HG03196 (cell line): ENCODE results near the gene FNDC11.
A peak's percentile ranks its signal among the peaks of the same experiment; 100 is the strongest.

Experiments
- ATAC-seq: cut with Tn5 transposase; IDR thresholded peaks from one replicate; pipeline ENCODE4 v1.9.1; 2021; ENCODE audit not compliant: unreplicated experiment

Gene FNDC11

DNA sequence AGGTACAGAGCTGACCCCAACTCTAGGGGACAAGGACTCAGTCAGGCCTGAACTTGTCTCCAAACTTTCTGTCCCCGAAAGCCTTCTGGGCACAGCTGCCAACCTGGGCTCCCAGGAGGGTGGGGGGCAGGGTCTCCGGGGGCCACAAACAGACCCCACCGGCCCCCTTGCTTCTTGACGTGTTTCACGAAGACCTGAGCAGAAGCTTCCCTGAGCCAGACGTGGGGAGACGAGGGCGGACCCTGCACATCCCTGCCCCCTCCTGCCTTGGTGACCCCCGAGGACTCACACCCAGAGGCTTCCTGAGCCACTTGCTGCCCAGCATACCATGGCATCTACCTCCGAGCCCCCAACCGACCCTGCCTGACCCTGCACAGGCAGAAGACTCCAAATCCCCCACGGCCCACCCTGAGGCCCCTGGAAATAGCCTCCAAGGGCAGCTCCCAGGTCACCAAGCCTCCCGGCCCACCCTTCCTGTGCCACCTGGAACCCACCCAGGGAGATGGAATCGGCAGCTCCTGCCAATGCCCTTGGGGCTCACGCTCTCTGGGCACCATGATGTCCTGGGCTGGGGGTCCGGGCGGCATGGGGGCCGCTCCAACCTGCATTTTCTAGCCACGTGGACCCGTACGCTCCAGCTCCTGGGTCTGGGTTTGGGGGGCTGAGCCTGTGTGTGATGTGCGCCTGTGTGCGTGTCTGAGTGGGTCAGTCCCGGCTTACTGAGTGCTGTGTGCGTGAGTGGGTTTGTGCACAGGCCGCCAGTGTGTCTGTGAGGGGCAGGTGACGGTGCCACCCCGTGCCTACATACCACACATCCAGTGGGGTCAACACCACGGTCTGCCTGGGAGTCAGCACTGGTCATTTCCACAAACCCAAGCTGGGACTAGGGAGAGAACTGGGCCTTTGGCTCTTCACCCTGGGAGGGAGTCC is 14.3 kb upstream of the FNDC11 start:
- ATAC-seq: no peak

DNA sequence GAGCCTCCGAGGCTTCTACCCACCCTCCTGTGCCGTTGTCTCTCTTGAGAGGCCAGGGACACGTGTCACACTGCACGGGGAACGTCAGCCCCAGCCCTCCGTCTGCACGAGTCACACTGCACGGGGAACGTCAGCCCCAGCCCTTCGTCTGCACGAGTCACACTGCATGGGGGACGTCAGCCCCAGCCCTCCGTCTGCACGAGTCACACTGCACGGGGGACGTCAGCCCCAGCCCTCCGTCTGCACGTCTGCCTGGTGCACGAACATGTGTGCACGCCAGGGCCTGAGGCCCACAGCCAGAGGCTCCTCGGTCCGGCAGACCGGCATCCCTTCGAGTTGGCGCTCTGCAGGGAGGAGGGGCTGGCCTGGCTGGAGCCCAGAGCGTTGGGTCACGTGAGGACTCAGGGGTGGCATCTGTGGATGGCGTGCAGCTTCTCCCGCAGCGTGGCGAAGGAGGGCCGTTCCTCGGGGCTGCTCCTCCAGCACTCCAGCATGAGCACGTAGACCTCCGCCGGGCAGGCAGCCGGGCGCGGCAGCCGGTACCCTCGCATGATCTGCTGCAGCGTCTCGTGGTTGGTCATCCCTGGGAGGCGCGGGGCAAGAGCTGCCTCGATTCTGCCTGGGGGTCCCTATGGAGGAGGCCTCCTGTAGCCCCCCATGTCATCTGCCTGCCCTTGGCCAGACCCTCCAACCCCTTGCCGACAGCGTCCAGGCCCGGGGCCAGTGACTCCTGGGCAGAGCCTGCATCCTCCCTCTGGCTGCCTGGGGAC is 13.4 kb upstream of the FNDC11 start:
- ATAC-seq: no peak

DNA sequence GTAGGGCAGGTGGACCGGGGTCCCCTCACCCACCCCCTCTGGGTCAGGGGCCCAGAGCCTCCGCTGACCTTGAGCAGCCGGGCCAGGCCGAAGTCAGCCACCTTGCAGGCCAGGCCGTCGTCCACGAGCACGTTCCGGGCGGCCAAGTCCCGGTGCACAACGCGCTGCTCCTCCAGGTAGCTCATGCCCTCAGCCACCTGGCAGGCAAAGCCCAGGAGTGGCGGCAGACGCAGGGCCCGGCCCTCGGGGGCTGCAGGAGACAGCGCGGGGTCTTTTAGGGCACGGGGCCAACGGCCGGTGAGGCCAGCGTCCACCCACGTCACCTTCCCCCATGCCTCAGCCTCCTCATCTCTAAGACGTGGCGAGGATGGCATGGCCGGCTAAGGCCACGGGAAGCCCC is 12.6 kb upstream of the FNDC11 start:
- ATAC-seq: no peak

DNA sequence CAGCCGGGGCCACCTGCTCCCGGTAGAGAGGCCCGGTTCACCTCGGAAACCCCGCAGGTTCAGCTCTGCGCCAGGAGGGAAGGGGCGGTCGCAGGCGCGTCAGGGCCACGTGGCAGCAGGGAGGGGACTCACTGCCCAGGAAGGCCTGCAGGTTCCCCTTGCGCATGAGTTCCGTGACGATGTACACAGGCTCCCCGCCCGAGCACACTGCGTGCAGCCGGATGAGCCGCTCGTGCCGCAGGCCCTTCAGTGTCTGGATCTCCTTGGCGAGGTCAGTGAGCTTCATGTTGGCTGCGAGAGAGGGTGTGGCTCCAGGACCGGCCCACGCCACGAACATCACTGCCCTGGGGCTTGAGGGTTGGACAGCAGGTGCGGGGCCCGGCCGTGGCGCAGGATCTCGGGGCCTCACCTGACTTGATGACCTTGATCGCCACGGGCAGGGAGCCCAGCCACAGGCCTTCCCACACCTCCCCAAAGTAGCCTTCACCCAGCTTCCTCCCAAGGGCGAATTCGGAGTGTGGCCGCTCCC is 11.9 kb upstream of the FNDC11 start:
- ATAC-seq: no peak

DNA sequence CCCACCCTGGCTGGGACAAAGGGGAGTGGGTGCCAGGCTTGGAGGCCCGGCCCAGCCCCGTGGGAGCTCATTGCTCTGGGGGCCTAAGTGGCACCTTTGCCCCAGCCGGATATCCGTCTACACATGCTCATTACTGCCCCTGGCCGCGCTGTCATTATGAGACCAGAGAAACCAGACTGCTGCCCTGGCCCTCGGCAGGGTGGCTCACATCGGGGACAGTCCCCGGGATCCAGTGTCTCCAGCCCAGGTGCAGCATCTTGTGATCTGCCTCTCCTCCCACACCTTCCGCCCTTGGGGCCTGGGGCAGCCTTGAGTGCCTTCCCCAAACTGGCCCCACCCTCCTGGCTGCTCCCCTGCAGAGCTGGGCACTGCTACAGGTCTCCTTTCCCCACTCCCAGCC is 11.3 kb upstream of the FNDC11 start:
- no peak for ATAC-seq

DNA sequence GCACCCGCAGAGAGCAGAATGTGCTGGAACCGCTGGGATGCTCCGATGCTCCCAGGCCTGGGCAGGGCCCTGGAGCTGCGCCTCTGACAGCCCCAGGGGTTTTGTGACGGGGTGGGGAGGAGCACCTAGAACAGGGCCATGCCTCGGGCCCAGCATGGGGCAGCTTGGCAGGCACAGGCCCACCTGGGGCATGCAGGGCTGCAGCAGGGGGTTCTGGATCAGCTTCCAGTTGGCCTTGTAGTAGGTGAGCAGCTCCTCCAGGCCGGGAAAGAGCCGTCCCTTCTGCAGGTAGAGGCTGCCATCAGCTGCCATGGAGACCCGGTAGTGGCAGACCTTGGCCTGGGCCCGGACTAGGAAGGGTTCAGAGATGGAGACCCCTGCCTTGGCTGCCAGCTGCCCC is 10.8 kb upstream of the FNDC11 start:
- no peak for ATAC-seq

DNA sequence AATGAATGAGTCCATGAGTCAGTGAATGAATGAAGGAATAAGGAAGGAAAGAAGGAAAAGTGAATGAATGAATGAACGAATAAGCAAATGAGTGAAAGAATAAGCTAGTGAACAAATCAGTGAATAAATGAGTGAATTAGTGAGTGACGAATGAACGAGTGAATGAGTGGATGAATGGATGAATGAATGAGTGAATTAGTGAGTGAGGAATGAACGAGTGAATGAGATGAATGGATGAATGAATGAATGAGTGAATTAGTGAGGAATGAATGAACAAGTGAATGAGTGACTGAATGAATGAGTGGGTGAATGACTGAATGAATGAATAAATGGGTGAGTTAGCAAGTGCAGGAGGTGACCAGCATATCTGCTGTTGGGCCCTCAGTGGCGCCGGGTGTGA is 10.2 kb upstream of the FNDC11 start:
- ATAC-seq: no peak

DNA sequence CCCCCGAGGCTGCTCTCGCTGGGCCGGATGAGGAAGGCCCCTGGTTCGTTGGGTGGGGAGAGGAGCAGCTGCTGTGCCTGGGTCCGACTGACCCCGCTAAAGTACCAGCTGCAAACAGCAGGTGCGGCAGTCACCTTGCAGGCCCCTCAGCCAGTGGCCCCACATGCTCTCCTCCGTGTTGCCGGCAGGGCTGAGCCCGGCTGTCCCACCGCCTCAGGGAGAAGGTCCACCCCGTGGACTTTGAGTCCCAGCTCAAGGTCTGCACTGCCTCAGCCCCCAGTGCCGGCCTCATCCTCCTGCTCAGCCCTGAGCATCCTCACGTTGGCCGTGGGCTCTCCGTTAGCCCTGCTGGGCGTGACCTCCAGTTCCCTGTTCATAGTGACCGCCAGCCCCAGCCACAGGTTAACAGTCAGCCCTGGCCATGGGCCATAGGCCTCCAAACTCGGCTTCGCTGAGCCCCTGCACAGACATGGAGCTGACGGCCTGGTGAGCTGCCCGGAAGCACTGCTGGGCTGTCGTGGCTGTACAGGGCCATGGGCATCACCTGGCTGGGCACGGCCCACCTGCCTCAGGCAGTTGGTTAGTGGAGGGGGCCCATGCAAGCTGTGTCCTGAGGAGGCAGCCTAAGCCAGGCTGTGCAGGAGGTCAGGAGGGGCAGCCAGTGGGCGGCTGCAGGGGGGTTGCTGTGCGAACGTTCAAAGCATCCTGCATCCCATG is 9.6 kb upstream of the FNDC11 start:
- no peak for ATAC-seq

DNA sequence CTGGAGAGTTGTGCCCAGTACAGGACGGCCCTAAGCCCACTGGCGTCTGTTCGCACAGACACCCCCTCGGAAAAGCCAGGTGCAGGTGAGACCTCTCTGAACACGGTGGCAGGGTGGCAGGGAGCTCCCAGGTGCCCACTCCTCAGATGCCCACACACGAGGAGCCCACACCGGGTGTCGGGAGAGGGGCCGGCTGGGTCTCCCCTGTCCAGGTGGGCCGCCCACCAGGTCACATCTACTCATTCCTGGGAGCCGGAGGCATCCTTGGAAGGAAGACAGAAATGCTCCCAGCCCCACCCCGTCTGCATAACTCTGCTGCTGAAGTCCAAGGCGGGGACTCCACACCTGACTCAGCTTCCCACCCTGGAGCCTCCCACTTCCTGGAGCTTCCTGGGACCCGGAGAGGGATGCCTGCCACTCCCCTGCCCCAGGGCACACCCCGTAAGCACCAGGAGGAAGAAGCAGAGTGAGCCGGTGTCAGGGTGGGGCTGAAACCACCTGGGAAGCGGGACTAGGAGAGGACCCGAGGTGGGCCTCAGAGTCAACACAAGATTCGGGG is 8.9 kb upstream of the FNDC11 start:
- no peak for ATAC-seq

DNA sequence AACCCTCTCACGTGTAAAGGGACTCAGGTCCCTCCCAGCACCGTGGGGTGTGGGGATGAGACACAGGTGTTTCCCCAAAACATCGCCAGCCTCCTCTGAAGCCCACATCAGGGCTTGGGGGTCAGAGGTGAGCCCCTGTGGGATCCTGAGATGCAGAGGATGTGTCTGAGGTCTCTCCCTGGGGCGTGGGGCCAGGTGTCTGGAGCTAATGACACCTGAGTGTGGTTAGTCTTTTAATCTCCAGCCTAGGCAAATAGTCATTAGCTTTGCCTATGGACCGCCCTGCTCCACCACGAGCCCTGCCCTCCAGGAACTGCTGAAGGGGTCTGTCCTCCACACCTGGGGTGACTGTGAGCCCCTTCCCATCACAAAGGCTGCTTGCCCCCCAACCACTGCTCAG is 8.1 kb upstream of the FNDC11 start:
- no peak for ATAC-seq

DNA sequence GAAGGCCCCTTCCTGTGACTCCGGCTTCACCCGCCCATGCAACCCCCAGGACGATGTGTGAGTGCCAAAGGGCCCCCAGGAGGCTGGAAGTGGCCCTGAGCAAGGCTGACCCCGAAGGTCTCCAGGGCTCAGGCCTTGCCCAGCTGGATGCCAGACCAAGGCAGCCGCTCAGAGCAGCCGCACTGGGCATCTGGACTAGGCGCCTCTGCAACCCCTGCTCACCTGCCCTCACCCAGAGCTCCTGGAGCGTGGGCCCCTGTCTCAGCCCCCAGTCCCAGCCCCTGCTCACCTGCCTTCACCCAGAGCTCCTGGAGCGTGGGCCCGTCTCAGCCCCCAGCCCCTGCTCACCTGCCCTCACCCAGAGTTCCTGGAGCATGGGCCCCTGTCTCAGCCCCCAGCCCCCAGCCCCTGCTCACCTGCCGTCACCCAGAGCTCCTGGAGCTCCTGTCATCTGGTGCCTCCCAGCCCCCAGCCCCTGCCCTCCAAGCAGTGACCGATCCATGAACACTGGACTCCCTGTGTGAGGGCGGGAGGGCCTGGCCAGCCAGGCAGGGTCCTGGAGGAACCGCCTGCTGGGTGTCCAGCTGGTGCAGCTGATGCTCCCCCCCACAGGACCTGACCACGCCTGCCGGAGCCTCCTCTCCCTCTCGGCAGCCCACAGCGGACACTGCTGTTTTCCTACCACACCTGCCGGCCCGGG is 7.6 kb upstream of the FNDC11 start:
- no peak for ATAC-seq

DNA sequence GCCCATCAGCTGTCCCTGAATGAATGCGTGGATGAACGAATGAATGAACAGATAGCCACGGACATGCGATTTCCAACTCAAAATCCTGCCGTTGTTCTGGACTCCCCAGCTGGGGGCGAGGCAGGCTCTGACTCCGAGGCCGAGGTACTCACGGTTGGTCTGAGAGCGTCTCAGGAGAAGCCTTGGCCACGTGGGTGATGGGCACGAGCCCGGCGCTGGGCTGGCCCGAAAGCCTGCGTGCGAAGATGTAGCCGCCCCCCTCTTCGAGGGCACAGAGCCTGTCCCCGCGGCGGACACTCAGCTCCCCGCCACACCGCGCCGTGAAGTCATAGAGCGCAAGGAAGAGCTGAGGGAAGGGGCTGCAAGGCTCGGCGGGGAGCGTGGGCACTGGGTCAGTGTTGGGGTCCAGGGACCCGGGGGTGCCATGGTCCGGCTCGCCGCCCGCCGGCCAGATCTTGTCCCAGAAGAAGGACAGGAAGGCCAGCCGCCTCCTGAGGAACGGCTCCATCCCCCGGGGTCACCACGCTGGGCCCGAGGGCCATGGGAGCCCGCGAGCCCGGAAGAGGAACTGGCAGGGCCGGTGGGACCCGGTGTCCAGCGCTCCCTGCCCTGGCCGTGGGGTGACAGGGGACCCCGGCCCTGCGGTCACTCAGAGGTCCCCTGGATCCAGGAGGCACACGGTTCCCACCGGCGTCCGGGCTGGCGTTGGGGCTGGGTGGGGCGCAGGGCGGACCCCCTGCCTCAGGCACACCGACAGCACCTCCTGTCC is 6.8 kb upstream of the FNDC11 start:
- ATAC-seq: no peak

DNA sequence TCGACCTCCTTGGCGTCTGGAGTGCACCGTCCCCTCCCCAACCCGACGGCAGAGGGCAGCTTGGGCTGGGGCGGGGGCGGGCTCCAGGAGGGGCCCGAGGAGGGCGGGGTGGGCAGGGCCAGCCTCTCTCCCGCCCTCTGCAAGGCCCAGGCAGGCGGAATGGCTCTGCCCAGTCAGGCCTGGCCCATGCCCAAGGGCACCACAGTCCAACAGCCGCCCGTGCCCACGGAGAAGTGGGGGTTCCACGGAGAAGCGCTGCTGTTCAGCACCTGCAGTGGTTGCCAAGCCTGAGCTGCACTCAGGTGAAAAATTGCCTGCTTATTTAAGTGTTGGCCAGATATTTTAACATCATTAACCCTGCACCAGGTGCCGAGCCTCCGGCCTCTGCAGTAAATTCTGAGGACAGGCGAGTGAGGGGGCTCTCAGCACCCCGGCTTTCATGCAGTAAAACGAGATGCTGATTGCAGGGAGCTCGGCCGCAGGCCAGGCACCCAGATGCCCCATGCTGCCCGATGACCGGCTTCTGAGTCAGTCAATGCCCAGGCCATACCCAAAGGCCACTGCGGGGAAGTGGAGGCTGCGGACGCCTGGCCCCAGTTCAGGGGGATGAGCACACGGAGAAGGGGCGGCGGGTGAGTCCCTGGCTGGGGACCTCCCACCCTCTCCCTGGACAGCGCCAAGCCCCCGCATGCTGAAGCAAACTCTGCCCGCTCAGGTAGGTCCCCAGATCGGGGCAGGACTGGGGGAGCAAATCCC is 6.1 kb upstream of the FNDC11 start, which contains the start of gene SRMS:
TSS of gene SRMS (minus strand) at position 25 of the 756 bp plus-strand sequence. CDS start 286 bp downstream, outside the sequence.
- no peak for ATAC-seq

DNA sequence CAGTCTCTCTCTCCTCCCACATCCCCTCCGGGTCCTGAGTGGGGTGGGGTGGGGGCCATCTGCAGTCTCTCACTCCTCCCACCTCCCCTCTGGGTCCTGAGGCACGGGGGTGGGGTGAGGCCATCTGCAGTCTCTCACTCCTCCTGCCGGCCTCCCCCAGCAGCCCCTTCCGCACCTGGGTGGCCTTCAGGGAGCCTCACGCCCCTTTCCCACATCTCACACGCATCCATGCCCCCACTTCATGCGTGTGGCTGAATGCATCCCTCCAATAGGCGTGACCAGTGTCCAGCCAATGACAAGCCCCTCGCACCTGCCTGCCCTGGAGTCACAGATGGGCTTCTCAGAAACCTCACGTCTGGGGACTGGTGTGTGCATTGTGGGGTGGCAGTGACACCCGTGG is 5.4 kb upstream of the FNDC11 start:
- no peak for ATAC-seq

DNA sequence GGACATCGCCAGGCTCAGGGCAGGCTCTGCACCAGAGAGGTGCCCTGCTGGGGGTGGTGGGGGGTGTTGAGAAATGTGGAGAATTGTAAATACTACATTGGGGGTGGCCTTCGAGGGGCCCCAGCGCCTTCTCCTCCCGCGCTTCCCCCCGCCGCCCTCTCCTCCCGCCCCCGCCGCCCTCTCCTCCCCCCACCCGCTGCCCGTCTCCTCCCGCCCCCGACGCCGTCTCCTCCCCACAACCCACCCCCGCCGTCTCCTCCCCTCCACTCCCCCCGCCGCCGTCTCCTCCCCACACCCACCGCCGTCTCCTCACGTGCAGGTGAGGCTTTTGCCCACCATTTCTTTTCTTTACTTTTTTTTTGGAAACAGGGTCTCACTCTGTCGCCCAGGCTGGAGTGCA is 4.9 kb upstream of the FNDC11 start:
- ATAC-seq: no peak

DNA sequence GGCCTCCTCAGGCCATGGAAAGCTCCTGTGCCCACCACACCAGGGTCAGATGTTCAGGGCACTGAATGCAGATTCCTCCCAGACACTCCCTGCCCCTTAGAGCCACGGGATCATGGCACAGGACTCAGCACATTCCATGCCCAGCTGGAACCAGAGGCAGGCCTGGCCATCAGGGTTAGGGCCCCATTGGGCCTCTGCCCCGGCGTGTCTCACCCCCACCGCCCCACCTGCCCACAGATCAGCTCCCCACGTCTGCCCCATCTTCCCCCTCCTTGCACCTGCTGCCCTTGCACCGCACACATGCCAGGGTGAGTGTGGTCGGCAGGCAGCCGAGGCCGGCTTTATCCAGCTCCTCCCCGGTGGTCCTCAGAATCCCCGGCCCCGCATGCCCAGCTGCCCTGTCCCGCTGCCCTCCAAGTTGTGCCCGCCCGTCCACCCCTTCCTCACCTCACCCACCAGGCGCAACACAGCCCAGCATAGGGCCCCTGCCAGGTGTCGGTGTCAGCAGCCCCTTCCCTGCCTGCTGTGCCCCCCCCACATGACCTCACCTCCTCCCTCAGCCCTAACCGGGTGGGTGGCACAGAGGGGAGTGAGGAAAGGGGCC is 4.2 kb upstream of the FNDC11 start:
- ATAC-seq: no peak

DNA sequence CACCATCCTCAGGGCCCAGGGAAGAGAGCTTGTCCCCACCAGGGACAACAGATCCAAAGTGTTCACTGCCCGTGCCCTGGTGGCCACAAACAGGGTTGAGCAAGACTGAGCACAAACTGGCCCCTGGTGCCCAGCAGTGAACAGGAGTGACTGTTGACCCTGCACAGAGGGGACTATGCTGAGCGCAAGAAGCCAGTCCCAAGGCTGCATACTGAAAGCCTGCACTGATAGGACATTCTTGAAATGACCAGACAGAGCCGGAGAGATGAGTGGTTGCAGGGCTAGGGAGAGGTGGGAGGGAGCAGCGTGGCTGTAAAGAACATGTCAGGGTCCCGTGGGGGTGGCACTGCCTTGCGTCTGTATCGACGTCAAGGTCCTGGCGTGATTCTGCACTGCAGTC is 2.9 kb upstream of the FNDC11 start:
- no peak for ATAC-seq

DNA sequence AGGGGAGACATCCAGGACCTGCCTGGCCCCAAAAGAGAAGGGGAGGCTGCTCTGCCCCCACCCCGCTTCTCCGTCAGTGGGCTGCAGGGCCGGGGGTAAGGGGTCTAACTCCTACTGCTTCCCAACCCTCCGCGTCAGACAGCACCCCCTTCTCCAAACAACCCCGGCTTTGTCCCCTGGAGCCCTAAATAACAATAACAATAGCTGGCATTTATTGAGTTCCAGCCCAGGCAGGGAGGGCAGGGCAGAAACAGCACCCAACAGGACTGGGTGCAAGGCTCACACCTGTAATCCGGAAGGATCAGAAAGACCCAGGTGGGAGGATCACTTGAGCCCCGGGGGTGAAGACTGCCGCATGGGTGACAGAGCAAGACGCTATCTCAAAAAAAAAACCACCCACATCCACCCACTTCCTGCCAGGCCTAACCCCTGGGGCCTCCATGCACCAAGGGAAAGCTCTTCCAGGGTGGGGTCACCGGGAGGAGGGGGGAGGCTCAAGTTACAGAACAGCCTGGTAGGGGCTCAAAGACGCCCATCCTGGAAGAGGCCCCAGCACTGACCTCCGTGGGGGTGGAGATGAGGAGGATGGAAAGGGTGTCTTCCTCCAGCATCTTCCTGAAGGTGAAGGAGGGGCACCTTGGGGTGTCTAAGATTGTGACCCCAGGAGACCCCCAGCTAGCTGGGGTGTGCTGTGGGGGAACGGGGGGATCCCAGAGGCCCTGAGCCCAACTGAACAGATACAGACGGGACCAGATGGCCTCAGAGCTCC is 1.3 kb upstream of the FNDC11 start:
- peak; percentile 33 for ATAC-seq
